HuH-7.5 (cell line): ENCODE measurements around the gene INSRR.

Experiments used
- DNase-seq: peaks from one replicate; pipeline ENCODE4 v3.0.0; 2011; ENCODE audit warnings: low spot score

Gene INSRR

DNA sequence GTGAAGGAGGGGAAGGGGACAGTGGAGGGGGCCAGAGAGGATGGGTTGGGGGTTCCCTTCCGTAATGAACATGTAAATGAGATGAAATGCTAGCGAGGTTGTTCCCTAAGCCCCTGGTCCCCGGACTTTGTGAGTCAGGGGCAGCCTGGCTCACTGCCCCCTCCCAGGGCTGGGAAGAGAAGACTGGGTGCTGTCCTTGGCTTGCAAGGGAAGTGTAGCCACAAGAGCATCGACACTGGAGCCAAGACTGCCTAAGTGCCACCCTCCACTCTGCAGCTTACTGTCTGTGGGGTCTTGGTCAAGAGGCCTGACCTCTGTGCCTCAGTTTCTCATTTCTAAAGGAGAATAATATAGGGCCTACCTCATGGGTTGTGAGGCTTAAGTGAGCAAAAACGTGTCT is 35.1 kb upstream of the INSRR start:
- DNase-seq, result no peak

- no peak for DNase-seq
Measured at GRCh38 chr1:156893048-156893953, 34.4 kb upstream of the INSRR start, which contains the start of gene PEAR1. PEAR1 (plus strand) TSS chr1:156893718; CDS start chr1:156903927, 10,209 bp downstream.

GRCh38 chr1:156892190-156893047 is 33.5 kb upstream of the INSRR start:
- DNase-seq, result peak; percentile 95

- peak; percentile 86 for DNase-seq
Measured at GRCh38 chr1:156889802-156890580, 31.1 kb upstream of the INSRR start.

GRCh38 chr1:156887734-156888133 is 28.8 kb upstream of the INSRR start:
- no peak for DNase-seq

DNA sequence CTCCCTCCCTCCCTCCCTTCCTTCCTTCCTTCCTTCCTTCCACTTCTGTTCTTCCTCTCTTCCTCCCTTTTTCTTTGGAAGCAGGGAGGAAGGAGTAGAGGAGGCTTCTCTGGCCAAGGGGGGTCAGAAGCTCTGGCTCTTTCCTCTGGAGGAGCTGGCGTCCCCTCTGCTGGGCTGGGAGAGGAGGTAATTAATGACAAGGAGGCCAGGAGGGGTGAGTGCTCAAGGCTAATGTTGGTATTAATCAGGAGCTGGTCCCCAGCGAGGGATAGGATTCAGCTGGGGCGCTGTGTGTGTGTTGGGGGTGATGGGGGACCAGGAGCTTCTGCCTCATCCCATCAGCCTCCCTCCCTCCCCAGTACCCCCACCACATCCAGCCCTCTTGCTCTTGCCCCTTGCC is 28.4 kb upstream of the INSRR start:
- DNase-seq, result no peak

GRCh38 chr1:156886583-156887281 is 27.8 kb upstream of the INSRR start:
- DNase-seq, result no peak

DNA sequence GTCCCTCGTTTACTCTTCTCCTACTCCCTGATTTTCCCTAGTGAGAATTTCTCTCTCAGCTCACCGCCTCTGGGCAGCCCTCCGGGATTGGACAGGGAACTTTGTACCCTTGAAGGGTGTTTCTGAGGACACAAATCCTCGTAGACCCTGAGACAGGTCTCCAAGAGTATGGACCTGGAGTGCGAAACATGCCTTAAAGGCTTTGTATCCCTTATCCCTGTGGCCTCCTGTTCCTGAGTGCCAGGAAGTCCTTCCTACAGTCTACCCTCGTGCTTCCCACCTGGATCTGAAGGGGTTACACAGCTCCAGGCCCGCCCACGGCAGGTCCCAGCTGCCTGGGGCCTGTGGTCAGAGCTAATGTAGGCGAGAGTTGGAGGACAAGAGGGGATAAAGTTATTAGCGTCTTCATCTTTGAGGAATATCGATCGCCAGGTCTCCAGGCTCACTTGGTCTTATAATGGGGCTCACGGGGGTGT is 27.0 kb upstream of the INSRR start:
- DNase-seq, result no peak

GRCh38 chr1:156885314-156885713 is 26.4 kb upstream of the INSRR start:
- DNase-seq, result no peak

DNA sequence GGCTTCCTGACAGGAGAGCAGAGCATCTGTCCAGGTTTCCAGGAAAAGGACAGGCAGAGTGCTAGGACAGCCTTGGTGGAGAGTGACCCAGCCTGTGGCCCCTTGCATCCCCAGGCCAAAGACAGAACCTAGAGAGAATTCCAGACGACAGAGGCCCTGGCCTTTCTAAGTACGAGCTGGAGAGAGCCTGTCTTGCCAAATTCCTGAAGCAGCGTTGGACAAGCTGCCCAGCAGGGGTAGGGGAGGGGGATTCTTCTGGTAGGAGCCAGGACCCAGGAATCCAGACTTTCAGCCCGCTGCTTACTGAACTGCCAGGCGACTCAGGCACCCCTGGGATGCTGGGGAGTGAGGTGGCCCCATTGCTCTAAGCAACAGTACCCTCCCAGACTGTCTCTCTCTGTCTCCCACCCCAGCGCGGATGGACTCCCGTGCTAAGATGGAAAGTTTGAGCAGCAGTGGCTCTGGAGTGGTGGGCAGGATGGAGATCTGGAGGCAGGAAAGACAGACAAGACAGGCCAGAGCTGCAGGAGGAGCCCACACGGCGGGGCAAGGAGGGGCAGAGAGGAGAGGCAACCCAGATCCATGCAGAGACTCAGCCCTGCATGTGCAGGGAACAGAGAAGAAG is 25.8 kb upstream of the INSRR start:
- DNase-seq, result no peak

DNA sequence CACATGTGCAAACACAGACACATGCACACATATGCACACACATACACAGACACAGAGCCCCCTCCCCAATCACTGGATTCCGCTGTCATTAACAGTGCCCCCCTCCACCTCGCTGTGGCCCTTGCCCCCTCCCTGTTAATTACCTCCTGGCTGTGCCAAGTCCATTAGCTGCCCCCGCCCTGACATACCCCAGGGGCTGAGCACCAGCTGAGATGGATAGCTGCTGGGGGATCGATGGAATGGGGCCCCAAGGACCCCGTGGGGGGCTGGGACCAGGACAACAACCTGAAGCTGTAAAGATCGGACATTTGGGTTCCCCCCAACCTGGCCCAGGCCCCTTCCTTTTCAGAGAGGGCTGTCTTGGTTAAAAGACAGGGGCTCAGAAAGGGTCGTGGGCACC is 25.0 kb upstream of the INSRR start:
- no peak for DNase-seq

DNA sequence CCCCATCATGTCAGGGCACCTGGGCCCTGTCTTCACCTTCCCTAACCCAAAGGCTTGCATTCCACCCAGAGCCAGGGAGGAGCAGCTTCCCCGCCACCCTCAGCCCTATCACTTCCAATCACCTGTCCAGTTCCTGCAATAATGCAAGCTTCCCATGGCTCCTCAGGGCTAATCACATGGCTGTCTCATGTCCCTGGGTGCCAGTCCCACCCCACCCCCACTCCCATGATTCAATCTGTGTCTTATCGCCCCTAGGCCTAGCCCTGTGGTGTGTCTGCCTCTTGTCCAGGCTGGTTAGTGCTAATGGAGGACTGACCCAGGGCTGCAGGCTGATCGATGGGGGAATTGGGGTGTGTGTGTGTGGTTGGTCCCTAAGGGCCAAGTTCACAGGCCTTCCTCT is 23.6 kb upstream of the INSRR start:
- DNase-seq, result no peak

DNA sequence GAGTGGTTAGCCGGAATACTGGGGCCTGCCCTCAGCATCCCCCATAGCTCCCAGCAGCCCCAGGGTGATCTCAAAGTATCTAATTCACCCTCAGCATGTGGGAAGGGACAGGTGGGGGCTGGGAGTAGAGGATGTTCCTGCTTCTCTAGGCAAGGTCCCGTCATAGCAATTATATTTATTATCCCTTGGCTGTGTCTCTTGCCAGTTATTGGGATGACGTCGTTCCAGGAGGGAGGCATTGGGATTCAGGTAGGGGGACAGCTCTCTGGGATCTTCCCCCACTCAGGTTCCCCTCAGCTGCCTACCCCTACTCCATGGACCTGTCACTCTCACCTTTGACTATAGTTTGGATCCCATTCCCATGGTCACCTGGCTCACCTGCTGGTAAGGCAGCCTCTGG is 22.7 kb upstream of the INSRR start:
- no peak for DNase-seq

GRCh38 chr1:156881101-156881500 is 22.2 kb upstream of the INSRR start:
- DNase-seq, result no peak

- DNase-seq, result no peak
Measured at GRCh38 chr1:156880473-156880872, 21.6 kb upstream of the INSRR start.

- no peak for DNase-seq
Measured at GRCh38 chr1:156879876-156880275, 21.0 kb upstream of the INSRR start.

DNA sequence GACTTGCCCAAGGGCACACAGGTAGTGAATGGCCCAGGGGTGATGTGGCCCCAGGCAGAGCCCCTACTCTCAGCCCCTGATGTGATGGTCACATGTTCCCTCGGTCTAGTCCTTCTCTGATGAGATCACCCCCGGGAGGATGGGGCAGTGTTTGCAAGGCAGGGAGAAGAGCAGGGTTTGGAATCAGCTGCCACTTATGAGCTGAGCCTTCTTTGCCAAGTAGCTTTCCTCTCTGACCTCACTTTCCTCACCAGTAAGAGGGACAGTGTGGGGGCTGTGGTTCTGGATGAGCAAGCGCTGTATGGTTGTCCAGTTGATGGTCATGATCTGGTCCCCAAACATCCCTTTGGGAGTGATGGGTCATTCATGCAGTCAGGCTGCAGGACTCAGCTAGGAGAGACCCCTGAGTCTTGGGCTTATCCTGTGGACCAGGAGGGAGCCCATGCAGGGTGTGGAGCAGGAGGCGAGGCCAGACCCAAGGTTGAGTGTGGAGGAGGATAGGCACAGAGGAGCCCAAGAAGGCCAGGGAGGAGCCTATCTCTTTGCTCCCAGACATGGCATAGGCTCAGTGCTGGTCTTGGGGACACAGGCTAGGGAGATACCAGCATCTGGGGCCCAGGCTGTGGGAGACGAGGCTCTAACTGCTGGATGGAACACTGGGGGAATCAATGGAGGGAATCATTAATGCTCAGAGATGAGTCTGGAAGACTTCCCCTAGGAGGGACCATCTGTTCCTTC is 18.7 kb upstream of the INSRR start:
- DNase-seq, result no peak

DNA sequence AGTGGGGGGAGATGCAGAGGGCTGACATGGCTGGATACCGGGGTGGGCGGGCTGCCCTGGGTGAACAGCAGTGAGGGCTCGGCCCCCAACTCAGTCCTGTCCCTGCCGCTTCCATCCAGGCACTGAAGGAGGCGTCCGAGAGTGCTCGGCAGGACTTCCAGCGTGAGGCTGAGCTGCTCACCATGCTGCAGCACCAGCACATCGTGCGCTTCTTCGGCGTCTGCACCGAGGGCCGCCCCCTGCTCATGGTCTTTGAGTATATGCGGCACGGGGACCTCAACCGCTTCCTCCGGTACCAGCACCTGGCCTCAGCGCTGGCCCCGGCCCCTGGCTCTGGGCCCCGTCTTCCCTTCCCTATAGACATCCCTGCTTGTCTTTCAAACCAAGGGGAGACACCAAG is 17.4 kb upstream of the INSRR start:
- DNase-seq, result no peak

- DNase-seq, result no peak
Measured at GRCh38 chr1:156875341-156875615, 16.4 kb upstream of the INSRR start.

DNA sequence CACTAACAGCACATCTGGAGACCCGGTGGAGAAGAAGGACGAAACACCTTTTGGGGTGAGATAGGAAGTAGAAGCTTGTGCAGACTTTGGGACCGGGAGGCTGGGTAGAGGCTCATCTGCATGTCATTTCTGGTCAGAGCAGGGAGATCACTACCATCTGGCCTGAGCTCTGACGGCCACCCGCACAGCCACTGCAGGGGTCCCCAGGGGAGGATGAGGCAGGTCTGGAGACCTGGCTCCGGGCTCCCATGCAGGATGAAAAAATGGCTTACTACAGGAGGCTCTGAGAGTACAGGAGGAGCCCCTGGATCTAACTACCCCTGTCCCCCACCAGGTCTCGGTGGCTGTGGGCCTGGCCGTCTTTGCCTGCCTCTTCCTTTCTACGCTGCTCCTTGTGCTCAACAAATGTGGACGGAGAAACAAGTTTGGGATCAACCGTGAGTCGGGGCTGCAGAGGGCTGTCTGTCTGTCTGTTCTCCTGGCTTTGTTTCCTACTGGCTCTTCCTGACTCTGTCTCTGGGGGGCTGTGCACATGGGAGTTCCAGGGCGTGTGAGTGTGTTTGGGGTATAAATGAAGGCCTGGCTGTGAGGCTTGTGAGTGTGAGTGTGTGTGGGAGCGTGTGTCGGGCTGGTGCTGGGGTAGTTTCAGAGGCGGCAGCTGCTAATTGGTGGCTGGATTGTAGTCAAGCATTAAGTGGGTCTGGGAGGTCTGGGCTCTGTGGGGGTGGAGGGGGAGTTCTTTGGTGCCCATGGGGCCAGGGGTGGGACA is 15.8 kb upstream of the INSRR start:
- DNase-seq, result no peak
